HG02885 (cell line): Measurements from ENCODE around the gene ACAN.

Experiments used
- ATAC-seq: cut with Tn5 transposase; IDR thresholded peaks from one replicate; pipeline ENCODE4 v1.9.1; 2021; ENCODE audit warnings: mild to moderate bottlenecking; ENCODE audit not compliant: unreplicated experiment, poor library complexity

The ACAN gene

DNA sequence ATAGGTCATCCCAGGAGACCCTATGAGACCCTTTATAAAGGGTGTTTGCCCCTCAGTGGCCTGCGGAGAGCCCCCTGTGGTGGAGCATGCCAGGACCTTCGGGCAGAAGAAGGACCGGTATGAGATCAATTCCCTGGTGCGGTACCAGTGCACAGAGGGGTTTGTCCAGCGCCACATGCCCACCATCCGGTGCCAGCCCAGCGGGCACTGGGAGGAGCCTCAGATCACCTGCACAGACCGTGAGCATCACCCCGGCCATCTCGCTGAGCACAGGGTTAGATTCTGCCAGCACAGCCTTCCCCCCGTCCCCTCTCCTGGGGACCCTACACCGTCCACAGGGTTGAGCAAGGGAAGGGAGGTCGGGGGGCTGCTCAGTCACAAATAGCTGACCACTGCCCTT, 70.5 kb downstream of the ACAN start:
- no peak for ATAC-seq

- ATAC-seq = no peak
Measured at GRCh38 chr15:88874275-88874674, 71.0 kb downstream of the ACAN start.

GRCh38 chr15:88874684-88875083, 71.4 kb downstream of the ACAN start:
- no peak for ATAC-seq

DNA sequence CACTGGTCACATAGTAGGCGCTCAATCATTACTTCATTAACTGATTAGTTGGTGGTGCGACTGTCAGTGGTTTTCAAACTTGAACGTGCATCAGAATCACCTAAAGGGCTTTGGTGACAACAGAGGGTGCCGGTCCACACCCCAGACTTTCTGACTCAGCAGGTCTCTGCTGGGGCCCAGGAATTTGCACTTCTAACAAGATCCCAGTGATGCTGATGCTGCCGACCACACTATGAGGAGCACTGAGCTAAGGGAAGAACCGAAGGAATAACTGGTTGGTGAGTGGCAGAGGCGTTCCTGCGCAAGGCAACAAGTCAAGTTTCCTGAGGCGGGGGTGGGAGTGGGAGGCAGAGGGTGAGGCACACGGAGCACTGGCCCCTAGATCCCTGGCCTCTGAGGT, 73.3 kb downstream of the ACAN start:
- ATAC-seq = no peak

DNA sequence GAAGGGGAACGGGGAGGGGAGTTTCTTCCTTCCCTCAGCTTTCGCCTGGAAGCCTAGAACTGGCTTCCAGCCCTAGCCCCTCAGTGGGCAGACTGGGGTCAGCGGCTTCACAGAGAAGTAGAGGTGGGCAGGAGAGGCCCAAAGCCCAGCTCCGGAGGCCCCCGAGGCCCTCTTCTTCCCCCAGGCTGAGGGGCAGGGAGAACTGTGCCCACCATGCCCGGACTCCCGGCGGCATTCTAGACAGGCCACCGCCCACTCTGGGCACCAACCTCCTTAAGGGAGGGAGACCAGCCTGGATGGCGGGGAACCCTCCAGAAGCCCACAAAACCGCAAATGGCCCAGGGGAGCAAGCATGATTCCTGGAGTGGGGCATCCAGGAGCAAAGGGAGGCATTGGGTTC, 74.2 kb downstream of the ACAN start:
- ATAC-seq = no peak

DNA sequence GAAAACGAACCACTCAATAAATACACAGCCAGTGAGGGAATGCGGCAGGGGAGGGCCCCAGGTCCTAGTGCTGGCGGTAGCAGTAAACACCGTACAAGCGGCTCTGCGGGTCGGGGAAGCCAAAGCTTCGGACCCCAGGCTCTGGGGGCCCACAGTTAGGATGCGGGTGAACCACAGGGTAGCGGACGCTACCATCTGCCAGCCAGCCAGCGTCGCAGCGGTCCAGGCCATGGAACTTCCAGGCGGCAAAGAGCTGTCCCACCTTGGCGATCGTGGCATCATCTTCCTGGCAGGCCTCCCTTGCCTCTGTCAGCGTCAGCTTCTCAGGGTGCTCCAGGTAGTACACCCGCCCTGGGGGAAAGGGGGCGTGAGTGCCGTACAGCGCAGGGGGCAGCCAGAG, 74.7 kb downstream of the ACAN start:
- no peak for ATAC-seq

DNA sequence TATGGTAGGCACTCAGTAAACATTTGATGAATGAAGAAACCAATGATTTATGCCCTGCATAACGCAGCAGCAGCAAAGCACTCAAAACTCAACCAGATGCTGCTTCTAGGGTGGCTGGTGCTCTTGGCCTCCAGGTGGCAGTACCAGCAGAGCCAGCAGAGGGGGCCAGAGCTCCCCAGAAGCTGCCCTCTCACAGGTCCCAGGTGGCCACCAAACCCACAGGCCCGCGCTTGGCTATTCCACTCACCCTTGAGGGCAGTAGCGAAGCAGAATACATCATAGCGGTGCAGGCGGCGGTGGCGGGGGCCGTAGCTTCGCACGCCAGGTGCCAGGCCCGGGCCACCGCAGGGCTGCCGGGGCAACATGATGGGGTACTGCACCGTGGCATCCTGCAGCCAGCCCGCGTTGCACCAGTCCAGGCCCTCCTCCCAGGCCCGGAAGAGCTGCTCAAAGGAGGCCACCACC, 75.5 kb downstream of the ACAN start:
- no peak for ATAC-seq

DNA sequence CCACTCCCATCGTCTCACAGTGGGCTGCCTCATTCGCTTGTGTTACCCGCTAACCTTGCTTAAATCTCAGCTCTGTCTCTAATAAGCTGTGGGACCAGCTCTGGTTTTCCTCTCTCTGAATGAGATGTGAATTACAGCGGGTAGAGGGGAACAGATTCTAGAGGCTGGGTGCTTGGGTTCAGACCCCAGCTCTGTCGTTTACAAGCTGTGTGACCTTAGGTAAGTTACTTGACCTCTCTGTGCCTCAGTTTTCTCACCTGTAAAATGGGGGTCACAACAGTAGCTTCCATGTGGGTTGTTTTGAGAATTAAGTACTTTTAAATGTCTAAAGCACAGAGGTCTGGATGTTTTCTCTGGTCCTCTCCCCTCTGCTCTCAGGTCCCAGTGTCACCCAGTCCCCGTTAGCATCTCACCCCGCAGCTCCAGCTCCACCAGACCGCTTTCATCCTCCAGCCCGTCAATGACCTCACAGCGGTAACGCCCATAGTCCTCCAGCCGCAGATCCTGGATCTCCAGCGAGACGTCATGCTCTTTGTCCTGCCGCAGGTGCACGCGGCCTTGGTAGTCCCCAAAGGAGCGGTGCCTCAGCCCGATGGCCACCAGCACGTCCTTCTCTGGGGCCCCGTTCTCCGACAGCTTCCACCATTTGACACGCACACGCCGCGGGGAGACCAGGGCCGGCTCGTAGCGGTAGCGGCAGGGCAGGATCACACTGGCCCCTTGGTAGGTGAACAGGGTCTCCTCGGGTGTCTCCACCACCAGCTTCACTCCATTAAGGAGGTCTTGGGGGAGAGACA, 77.9 kb downstream of the ACAN start:
- ATAC-seq = no peak

- ATAC-seq = no peak
Measured at GRCh38 chr15:88881775-88882174, 78.5 kb downstream of the ACAN start.

GRCh38 chr15:88882785-88883184, 79.5 kb downstream of the ACAN start:
- ATAC-seq = no peak

- ATAC-seq = no peak
Measured at GRCh38 chr15:88887068-88887580, 83.9 kb downstream of the ACAN start.

DNA sequence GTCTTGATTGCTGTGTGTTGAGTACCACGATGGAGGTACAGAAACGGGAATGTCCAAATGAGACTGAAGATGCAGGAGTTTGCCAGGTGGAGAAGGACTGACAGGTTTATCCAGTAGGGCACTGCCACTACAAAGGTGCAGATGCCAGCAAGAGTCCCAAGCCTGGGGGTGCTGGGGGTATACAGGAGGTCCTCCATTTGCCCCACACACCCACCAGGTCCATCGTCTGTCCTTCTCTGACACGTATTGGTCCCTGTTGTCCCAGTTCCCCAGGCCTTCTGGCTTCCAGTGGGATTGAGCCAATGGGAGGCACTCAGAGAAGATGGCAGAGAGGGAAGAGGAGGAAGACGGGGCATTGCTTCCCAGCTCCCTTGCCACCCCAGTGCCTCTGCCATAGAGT, 85.5 kb downstream of the ACAN start:
- ATAC-seq = no peak

DNA sequence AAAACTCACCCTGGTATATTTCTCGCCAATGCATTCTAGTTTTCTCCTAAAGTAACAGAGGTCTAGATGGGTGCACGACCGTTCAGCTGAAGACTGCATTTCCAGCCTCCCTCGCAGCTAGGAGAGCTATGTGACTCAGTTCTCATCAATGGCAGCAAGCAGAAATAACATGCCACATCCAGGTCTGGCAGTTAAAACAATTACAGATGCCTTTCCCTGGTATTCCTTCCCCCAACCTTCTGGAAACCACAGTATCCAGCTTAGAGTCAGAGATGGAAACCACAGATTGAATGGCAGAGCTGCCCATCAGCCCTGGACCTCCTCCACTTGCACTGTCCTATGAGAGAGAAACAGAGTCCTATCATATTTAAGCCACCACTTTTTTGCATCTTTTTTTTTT, 87.3 kb downstream of the ACAN start:
- no peak for ATAC-seq

- ATAC-seq = no peak
Measured at GRCh38 chr15:88891540-88892254, 88.5 kb downstream of the ACAN start.

DNA sequence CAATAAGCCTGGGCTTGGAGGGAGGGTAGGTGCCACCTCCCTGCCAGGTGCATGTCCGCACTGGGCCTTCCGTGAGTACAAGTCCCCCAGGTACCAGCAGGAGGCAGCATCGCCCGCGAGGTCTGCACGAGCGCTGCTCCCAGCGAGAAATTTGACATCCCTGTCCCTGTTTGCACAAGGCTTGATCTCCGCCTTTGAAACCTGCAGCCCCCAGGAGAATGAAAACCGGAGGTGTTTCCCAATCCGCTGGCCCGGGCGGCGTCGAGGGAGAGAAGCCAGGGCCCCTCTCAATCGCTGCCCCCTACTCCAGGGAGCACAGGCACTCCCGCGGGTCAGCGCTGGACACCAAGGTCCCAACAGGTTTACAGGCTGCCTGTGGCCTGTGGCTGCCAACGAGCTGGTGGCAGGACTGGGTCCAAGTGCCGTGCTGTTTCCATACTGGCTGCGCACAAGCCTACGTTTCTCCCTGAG, 91.1 kb downstream of the ACAN start:
- ATAC-seq = peak; percentile 56

DNA sequence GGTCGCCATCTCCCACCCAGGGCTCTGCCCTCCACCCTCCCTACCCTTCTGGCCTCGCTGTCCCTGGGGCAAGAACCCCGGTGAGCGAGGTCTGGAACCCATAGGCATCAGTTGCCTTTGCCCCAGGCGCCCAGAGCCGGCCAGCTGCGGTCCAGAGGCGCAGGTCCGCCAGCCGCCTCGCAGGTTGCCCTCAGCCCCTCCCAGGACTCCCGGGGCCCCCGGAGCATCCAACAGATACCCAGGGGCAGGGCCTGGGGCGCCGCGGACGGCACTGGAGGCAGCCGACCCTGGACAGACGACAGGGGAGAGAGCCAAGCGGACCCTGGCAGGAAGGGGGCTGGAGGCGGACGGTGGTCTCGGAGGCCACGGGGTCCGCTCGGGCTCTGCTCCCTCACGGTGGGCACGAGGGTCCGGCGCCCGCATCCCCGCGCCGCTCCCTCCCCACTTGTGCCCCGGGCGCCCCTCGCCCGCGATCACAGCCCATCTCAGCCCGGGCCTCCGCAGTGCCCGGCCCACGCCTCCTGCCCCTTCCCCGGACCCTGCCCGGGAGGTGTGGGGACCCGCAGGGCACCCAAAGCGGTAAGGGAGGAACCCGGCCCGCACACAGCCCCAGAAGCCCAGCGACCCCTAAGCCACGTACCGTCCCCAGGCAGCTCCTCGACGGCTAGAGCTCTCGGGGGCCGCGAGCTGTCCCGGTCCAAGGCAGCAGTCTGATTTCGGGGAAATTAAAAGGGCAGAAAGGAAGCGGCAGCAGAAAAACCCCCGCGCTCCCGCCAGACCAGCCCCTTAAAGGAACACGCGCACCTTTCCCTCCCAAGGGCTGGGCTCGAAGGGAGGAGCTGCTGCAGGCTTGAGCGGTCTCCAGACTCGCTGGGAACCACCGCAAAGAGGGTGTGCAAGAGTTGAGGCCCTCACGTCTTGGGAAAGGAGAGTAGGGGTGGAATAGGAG, 91.9 kb downstream of the ACAN start, which contains the start of gene HAPLN3:
Gene HAPLN3, minus strand, starts transcription at position 726 of the 949 bp plus-strand sequence. CDS start 8,246 bp downstream, outside the sequence.
- peak; percentile 41 for ATAC-seq

DNA sequence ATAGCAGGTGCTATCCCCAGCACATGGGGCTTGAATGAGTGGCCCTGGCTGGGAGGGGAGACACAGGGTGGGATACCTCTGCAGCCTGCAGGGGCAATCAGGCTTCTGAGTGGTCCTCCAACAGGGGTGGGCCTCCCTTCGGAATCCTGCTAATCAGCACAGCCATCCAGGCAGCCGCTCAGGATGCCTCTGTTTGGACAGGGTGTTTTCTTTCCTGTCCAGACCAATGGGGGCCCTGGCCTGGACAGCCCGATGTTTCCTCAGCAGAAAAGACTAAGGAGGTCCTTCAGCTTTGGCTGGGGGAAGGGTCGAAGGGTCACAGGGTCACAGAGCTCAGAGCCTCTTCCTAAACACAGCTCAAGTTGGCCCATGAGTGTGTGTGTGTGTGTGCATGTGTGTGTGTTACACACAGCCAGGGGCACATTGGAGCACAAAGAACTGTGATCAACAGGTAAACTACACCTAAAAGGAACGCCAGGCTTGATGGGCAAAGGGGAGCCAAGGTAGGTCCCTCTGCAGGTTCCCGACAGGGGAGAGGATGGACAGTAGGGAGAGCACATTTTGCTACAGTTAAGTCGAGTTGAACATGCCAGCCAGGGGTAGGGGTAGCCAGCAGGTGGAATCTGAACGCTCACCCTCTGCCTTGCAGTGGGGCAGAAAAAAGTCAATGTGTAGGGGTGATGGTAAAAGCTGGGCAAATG, 93.2 kb downstream of the ACAN start:
- ATAC-seq = no peak

DNA sequence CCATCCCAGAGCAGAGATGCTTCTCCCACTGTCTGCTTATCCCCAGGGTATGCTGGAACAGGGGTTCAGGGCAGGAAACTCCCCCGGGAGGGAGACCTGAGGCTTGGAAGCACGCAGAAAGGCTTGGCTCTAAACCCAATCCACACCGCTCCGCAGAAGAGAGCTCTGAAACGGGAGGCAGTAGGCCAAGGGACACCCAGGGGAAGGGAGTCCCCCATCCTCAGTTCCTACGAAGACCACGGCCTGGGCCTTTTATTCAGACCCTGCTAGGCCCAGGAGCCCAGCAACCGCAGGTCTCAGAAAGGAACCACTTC, 93.9 kb downstream of the ACAN start:
- ATAC-seq = no peak

GRCh38 chr15:88897456-88898194, 94.4 kb downstream of the ACAN start:
- no peak for ATAC-seq
